ENCODE data around the gene ANKS6.

DNA sequence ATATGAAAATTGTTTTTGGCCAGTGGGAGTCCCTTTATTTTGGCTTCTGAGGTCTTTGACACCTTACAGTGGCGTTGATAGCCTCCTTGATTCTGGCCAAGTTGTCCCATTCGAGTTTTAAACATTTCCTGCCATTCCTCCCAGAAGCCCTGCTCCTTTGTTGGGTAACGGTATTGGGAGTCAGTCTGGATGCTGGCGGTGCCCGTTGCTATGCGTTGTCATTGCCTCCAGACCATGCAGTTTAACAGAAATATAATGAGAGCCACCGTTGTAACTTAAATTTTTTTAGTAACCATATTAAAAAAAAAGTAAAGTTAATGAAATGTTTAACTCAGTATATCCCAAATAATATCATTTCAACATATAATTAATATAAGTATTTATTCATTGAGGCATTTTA, 46.2 kb upstream of the ANKS6 start:
- TF ChIP-seq JUND (IDR thresholded peaks at IDR 0.05), result no peak
- TF ChIP-seq RXRA (IDR thresholded peaks at IDR 0.05), result no peak
- TF ChIP-seq, protein P1, sequence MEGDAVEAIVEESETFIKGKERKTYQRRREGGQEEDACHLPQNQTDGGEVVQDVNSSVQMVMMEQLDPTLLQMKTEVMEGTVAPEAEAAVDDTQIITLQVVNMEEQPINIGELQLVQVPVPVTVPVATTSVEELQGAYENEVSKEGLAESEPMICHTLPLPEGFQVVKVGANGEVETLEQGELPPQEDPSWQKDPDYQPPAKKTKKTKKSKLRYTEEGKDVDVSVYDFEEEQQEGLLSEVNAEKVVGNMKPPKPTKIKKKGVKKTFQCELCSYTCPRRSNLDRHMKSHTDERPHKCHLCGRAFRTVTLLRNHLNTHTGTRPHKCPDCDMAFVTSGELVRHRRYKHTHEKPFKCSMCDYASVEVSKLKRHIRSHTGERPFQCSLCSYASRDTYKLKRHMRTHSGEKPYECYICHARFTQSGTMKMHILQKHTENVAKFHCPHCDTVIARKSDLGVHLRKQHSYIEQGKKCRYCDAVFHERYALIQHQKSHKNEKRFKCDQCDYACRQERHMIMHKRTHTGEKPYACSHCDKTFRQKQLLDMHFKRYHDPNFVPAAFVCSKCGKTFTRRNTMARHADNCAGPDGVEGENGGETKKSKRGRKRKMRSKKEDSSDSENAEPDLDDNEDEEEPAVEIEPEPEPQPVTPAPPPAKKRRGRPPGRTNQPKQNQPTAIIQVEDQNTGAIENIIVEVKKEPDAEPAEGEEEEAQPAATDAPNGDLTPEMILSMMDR (IDR thresholded peaks at IDR 0.05; ENCODE audit: low read depth, low read length, missing input control), result no peak
- no peak for TF ChIP-seq TAF1 (conservative IDR thresholded peaks at IDR 0.05)
- no peak for TF ChIP-seq RAD21 (IDR thresholded peaks at IDR 0.05)
- TF ChIP-seq HNF4A (conservative IDR thresholded peaks at IDR 0.05), result no peak
